Natural killer cell (primary cell): ENCODE measurements around the gene BMP10. TPM values are rescaled to one million over a fixed set of nuclear protein-coding genes. Genes with fewer than 3 reads are reported as not detected.

Source experiments
- ATAC-seq, 3 donors: fragments of 150-1000 bp in 2 of 3; fragments of 200-7000 bp in 1 of 3; cut with Tn5 transposase; 1 replicate in 1 of 3; 2 replicates in 2 of 3; pipeline ENCODE4 v1.10.0; 2021; ENCODE audit warnings: mild to moderate bottlenecking in 2 of 3, moderate library complexity in 2 of 3
- DNase-seq, 2 donors: peaks; one replicate each; pipeline versions ENCODE4 v3.0.0 to v3.0.0-alpha.2; 2013 to 2021; ENCODE audit warnings: mixed read lengths in 1 of 2
- H3K27ac ChIP-seq: one replicate; pipeline ENCODE4 v1.5.1; 2013; ENCODE audit warnings: mild to moderate bottlenecking, low read length
- H3K27me3 ChIP-seq: one replicate; pipeline ENCODE4 v1.6.1; 2013; ENCODE audit warnings: low read length; ENCODE audit not compliant: control insufficient read depth, insufficient read depth
- H3K36me3 ChIP-seq: one replicate; pipeline ENCODE4 v1.6.1; 2013; ENCODE audit warnings: low read length; ENCODE audit not compliant: control insufficient read depth, insufficient read depth
- H3K4me1 ChIP-seq: one replicate; pipeline ENCODE4 v1.6.1; 2013; ENCODE audit warnings: low read length; ENCODE audit not compliant: control insufficient read depth, insufficient read depth
- H3K4me3 ChIP-seq: one replicate; pipeline ENCODE4 v1.5.1; 2013; ENCODE audit warnings: low read length
- H3K9me3 ChIP-seq: one replicate; pipeline ENCODE4 v1.6.1; 2013; ENCODE audit warnings: low read length; ENCODE audit not compliant: control insufficient read depth, insufficient read depth
- H3K27ac Mint-ChIP-seq, 2 donors: one replicate each; pipeline ENCODE4 v1.8.0; 2022; ENCODE audit warnings: mild to moderate bottlenecking in 2 of 2, mixed read lengths in 2 of 2, moderate library complexity in 1 of 2
- H3K27me3 Mint-ChIP-seq, 2 donors: one replicate each; pipeline ENCODE4 v1.8.0; 2022; ENCODE audit warnings: low read depth in 2 of 2, mixed read lengths in 2 of 2
- H3K36me3 Mint-ChIP-seq: one replicate; pipeline ENCODE4 v1.8.0; 2022; ENCODE audit warnings: mixed read lengths
- H3K4me1 Mint-ChIP-seq, 2 donors: one replicate each; pipeline ENCODE4 v1.8.0; 2022; ENCODE audit warnings: mixed read lengths in 2 of 2
- H3K4me3 Mint-ChIP-seq: one replicate; pipeline ENCODE4 v1.8.0; 2022; ENCODE audit warnings: mild to moderate bottlenecking, moderate library complexity, mixed read lengths
- H3K9me3 Mint-ChIP-seq, 2 donors: one replicate each; pipeline ENCODE4 v1.8.0; 2022; ENCODE audit warnings: mixed read lengths in 2 of 2
- WGBS: methylation state at CpG from one replicate; pipeline ENCODE4 v1.1.7; 2013; ENCODE audit warnings: missing lambda C conversion rate; ENCODE audit not compliant: insufficient coverage; 5-methylcytosine and 5-hydroxymethylcytosine counted together
- intact Hi-C: fragments of 100-400 bp; cut with micrococcal nuclease; formaldehyde crosslinking; loops from one replicate; pipeline ENCODE4 v1.14.2; 2022
- total RNA-seq, 4 donors: library from RNA; stranded (reverse); fragments of 120-200 nt in 1 of 4; gene quantifications; one replicate each; pipeline versions ENCODE4 v1.2.3 to v1.2.4, GENCODE V29; 2013 to 2022
- TF ChIP-seq, protein P1 (sequence below): fragments of 200-600 bp; IDR thresholded peaks from one replicate; pipeline ENCODE4 v1.8.0; 2022; ENCODE audit warnings: antibody characterized with exemption

Gene BMP10
- total RNA-seq, 3 donors from 2014 or later (not counting 1 experiment from before 2014, with no cell fraction given): not detected

DNA sequence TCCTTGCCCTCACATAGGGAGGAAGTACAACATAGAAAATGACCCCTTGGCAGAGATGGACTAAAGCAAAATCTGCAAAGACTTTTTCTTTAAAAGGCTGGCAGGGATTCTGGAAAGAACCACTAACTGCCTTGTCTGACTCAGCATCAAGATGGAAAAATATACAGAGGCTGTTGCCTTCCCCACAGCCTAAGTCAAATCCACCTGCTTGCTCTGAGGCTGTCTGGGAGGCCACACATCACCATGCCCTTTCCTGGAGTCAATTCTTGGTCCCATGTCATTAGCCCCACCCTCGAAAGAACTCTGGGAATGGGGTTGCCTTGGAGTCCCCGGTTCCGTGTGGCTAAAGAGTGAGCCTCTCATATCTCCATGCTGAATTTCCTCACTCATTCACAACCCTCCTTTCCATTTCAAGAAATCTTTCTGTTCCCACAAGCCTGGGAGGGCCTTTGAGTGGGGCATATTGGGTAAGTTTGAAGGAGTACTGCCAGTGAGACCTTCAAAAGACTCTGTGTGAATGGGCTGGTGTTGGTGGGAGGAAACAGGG lies 39.4 kb downstream of the BMP10 start:
- no peaks in the 10 kb centered on the region for H3K27me3 ChIP-seq
- 90% methylated on average over 3 of the region's 3 CpGs for WGBS
- no peak overlapping the region for H3K4me3 ChIP-seq
- Mint-ChIP-seq H3K4me1 (peaks cover 56 to 59% of the 10 kb centered on the region in 2 donors), H3K4me3 (peak overlapping the region; percentile 61), H3K27ac (peak overlapping the region; percentile 92 to 97), H3K9me3 (no peaks in the 10 kb centered on the region), H3K36me3 (no peaks in the 10 kb centered on the region), H3K27me3 (no peaks in the 10 kb centered on the region)
- peaks cover 34% of the 10 kb centered on the region for H3K4me1 ChIP-seq
- TF ChIP-seq, protein P1, sequence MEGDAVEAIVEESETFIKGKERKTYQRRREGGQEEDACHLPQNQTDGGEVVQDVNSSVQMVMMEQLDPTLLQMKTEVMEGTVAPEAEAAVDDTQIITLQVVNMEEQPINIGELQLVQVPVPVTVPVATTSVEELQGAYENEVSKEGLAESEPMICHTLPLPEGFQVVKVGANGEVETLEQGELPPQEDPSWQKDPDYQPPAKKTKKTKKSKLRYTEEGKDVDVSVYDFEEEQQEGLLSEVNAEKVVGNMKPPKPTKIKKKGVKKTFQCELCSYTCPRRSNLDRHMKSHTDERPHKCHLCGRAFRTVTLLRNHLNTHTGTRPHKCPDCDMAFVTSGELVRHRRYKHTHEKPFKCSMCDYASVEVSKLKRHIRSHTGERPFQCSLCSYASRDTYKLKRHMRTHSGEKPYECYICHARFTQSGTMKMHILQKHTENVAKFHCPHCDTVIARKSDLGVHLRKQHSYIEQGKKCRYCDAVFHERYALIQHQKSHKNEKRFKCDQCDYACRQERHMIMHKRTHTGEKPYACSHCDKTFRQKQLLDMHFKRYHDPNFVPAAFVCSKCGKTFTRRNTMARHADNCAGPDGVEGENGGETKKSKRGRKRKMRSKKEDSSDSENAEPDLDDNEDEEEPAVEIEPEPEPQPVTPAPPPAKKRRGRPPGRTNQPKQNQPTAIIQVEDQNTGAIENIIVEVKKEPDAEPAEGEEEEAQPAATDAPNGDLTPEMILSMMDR: no peak
- no peaks in the 10 kb centered on the region for H3K9me3 ChIP-seq
- peak overlapping the region; percentile 35 for H3K27ac ChIP-seq
- no peak for DNase-seq
- peak in 1 of 3 donors; percentile 4 for ATAC-seq
- peaks cover 17% of the 10 kb centered on the region for H3K36me3 ChIP-seq
- intact Hi-C loops: loop anchor here (2.0 kb wide), 2 partner anchors 53 to 77 kb away; no protein-coding TSS in a partner anchor

DNA sequence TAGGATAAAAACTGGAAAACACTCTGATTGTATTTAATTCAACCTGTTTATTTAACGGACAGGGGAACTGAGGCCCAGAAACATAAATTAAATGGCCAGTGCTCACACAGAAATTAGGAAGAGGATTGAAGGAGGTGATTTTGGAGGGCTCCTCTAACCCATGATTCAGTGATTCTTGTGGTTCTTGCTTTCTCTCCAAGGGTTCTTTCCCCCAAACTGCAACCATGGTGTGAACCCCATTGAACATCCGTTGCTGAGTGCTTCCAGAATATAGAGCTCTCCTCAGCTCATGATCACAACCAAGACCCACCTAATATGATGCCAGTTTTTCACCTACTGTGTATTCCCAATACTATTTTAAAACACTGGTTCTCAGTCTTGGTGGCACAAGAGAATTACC lies 41.4 kb downstream of the BMP10 start:
- H3K9me3 ChIP-seq: no peaks in the 10 kb centered on the region
- TF ChIP-seq, protein P1: no peak
- H3K27ac Mint-ChIP-seq: peak overlapping the region; percentile 92 to 97
- peak in 1 of 2 donors; percentile 56 for DNase-seq
- intact Hi-C loops: no loop called here
- ATAC-seq: peak in 2 of 3 donors; percentile 22 to 27
- H3K36me3 Mint-ChIP-seq: no peaks in the 10 kb centered on the region
- H3K4me3 Mint-ChIP-seq: peak overlapping the region; percentile 84
- H3K4me1 Mint-ChIP-seq: peaks cover 51 to 69% of the 10 kb centered on the region in 2 donors
- H3K4me3 ChIP-seq: no peak overlapping the region
- peak overlapping the region; percentile 72 for H3K27ac ChIP-seq
- H3K27me3 Mint-ChIP-seq: no peaks in the 10 kb centered on the region
- no peaks in the 10 kb centered on the region for H3K27me3 ChIP-seq
- H3K9me3 Mint-ChIP-seq: no peaks in the 10 kb centered on the region
- 19% methylated on average over 2 of the region's 2 CpGs for WGBS
- peaks cover 34% of the 10 kb centered on the region for H3K4me1 ChIP-seq
- peaks cover 36% of the 10 kb centered on the region for H3K36me3 ChIP-seq

DNA sequence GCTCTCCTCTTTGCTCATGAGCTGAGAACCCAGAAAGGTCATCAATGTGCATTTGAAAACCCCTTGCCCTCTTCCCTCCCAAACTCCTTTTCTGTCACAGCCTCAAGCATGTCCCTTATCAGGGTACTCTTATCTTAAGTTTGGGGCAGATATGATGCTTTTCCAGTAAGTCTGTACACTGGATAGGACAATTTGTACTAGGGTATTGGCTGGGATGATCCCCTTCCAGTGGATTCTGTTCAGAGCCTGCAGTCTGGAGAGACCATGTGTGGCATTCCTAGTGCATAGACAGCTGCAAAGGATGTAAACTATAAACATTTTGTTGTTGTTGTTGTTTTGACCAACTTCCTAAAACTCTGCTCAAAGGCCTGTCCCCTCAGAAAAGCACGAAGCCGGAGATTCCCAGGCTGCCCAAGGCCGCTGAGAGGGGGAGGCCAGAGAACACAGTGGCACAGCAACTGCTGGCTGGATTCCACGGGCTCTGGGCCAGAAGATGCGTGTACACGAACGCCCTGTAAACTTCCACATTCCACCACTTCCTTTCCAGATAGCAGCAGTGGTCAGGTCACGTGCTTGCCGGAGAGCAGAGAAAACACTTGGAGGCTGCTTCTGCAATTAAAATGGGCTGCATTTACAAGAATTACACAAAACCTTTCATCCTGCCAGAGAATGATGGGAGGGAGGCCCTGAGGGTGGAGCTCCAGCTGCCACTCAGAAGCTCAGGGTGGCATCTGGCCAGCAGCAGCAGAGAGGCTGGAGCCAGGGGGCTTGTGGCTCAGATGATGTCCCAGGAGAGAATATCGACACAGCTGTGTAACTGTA lies 42.1 kb downstream of the BMP10 start:
- Mint-ChIP-seq H3K4me3 (peak overlapping the region; percentile 84), H3K36me3 (peaks cover 5% of the 10 kb centered on the region), H3K27ac (peak overlapping the region; percentile 92 to 97), H3K27me3 (no peaks in the 10 kb centered on the region), H3K9me3 (no peaks in the 10 kb centered on the region), H3K4me1 (peaks cover 51 to 76% of the 10 kb centered on the region in 2 donors)
- intact Hi-C loops: no loop called here
- Histone ChIP-seq H3K27ac (peak overlapping the region; percentile 72), H3K4me3 (no peak overlapping the region), H3K36me3 (peaks cover 42% of the 10 kb centered on the region), H3K4me1 (peaks cover 34% of the 10 kb centered on the region), H3K27me3 (no peaks in the 10 kb centered on the region), H3K9me3 (no peaks in the 10 kb centered on the region)
- ATAC-seq: peak; percentile 10 to 78 (median 47)
- WGBS: 5% methylated on average over 10 of the region's 10 CpGs
- TF ChIP-seq, protein P1: no peak
- DNase-seq: peak; percentile 53 to 88
